ENCODE results near the gene LDHD.

- TF ChIP-seq SUZ12 (IDR thresholded peaks at IDR 0.05; ENCODE audit: extremely low read depth, insufficient read depth, insufficient read length) (no peak), YY1 (IDR thresholded peaks at IDR 0.05; ENCODE audit: insufficient read depth, insufficient read length) (no peak), ZNF274 (IDR thresholded peaks at IDR 0.05; ENCODE audit: low read depth, low read length) (no peak)
Observed at GRCh38 chr16:75160386-75160785, 43.8 kb upstream of the LDHD start.

Measured in NT2/D1 (cell line).